C4-2B (cell line): ENCODE data around the gene RDX.

ENCODE experiments used
- H3K27ac ChIP-seq: fragments of 450-650 bp; 2 replicates; pipeline ENCODE4 v1.5.1; 2017
- ZFX ChIP-seq: fragments of 450-650 bp; IDR thresholded peaks from 2 replicates; pipeline ENCODE4 v1.6.1; 2017
- TF ChIP-seq, protein P1 (sequence below): fragments of 450-650 bp; conservative IDR thresholded peaks from 2 replicates; pipeline ENCODE4 v1.5.1; 2017; ENCODE audit warnings: mild to moderate bottlenecking

RDX gene

DNA sequence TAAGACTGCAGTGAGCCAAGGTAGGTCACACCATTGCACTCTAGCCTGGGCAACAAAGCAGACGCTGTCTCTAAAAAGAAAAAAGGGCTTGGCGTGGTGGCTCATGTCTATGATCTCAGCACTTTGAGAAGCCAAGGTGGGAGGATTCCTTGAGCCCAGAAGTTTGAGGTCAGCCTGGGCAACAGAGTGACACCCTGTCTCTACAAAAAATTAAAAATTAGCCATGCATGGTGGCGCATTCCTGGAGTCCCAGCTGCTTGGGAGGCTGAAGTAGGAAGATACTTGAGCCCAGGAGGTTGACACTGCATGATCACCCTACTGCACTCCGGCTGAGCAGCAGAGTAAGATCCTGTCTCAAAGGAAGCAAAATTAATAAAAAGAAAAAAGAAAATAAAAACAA, 38.9 kb upstream of the RDX start:
- TF ChIP-seq, protein P1, sequence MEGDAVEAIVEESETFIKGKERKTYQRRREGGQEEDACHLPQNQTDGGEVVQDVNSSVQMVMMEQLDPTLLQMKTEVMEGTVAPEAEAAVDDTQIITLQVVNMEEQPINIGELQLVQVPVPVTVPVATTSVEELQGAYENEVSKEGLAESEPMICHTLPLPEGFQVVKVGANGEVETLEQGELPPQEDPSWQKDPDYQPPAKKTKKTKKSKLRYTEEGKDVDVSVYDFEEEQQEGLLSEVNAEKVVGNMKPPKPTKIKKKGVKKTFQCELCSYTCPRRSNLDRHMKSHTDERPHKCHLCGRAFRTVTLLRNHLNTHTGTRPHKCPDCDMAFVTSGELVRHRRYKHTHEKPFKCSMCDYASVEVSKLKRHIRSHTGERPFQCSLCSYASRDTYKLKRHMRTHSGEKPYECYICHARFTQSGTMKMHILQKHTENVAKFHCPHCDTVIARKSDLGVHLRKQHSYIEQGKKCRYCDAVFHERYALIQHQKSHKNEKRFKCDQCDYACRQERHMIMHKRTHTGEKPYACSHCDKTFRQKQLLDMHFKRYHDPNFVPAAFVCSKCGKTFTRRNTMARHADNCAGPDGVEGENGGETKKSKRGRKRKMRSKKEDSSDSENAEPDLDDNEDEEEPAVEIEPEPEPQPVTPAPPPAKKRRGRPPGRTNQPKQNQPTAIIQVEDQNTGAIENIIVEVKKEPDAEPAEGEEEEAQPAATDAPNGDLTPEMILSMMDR, result no peak
- TF ChIP-seq ZFX, result no peak
- no peak overlapping the region for H3K27ac ChIP-seq

DNA sequence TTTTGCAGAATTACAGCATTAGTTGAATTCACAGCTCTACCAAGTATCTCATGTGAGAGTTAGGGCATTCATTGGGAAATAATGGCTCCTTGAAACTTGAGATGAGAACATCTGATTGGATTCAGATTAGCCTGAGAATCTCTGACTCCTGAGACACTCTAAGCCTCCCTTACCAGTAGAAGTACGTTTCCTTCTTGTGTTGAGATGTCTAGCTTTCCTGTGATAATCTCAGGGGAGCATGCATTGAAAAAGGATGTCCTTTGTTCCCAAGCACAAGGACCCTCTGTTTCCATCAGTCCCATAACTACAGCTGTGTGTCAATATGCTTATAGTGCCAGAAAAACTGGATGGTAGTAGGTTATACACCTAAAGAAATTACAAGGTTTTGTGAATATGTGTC, 35.2 kb upstream of the RDX start:
- H3K27ac ChIP-seq, result no peak overlapping the region
- no peak for TF ChIP-seq ZFX
- TF ChIP-seq, protein P1, result no peak

DNA sequence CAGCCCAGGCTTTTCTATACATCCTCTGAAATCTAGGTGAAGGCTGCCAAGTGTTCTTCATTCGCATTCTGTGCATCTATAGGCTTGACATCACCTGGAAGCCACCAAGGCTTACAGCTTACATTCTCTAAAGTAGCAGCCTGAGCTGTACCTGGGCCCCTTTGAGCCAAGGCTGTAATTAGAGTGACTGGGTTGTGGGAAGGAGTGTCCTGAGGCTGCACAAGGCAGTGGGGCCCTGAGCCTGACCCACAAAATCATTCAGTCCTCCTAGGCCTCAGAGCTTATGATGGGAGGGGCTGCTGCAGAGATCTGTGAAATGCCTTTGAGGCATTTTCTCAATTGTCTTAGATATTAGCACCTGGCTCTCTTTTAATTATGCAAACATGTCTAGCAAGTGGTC, 33.0 kb upstream of the RDX start:
- H3K27ac ChIP-seq, result no peak overlapping the region
- no peak for TF ChIP-seq ZFX
- TF ChIP-seq, protein P1, result no peak

DNA sequence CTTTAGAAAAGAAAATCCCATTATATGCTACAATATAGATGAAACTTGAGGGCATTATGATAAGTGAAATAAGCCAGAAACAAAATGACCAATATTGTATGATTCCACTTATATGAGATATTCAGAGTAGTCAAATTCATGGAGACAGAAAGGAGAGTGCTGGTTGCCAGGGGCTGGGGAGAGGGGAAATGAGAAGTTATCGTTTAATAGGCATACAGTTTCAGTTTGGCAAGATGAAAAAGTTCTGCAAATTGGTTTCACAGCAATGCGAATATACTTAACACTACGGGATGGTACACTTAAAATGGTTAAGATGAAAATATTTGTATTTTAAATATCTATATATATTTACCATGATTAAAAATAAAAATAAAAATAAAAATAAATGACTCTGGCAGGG, 31.1 kb upstream of the RDX start:
- no peak overlapping the region for H3K27ac ChIP-seq
- TF ChIP-seq ZFX, result no peak
- TF ChIP-seq, protein P1, result no peak

DNA sequence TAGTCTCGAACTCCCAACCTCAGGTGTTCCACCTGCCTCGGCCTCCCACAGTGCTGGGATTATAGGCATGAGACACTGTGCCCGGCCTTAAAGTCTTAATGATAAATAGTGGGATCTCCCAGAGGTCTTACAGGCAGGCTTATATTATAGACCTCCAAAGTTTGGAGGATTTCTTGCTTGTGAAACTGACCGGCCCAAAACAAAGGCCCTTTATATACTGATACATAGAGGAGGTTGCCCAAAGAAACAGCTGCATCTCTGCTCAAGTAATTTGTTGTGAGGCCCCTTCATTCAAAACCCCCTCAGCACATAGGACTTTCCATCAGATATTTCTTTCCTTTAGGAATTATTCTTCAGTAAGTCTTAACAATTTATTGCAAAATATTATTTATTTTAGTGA, 27.4 kb upstream of the RDX start:
- no peak overlapping the region for H3K27ac ChIP-seq
- no peak for TF ChIP-seq ZFX
- TF ChIP-seq, protein P1, result no peak

DNA sequence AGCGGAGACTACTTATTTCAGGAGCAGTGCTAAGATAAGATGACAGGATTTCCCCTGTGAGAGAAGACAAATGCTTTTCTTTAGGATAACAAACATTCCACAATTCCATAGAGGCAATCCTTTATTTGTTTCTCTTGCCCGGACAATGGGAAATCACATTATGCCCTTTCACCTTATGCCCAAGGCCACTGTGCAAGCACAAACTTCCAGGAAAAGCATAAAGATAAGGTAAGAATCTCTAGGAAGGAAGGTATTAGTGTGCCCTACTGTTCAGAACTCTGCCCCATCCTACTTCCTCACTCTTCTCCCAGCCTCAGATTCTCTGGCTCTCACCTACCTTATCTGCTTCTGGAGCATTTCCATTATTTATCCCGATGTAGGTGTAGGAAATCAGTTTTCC, 23.1 kb upstream of the RDX start:
- TF ChIP-seq ZFX, result no peak
- TF ChIP-seq, protein P1, result no peak
- no peak overlapping the region for H3K27ac ChIP-seq

DNA sequence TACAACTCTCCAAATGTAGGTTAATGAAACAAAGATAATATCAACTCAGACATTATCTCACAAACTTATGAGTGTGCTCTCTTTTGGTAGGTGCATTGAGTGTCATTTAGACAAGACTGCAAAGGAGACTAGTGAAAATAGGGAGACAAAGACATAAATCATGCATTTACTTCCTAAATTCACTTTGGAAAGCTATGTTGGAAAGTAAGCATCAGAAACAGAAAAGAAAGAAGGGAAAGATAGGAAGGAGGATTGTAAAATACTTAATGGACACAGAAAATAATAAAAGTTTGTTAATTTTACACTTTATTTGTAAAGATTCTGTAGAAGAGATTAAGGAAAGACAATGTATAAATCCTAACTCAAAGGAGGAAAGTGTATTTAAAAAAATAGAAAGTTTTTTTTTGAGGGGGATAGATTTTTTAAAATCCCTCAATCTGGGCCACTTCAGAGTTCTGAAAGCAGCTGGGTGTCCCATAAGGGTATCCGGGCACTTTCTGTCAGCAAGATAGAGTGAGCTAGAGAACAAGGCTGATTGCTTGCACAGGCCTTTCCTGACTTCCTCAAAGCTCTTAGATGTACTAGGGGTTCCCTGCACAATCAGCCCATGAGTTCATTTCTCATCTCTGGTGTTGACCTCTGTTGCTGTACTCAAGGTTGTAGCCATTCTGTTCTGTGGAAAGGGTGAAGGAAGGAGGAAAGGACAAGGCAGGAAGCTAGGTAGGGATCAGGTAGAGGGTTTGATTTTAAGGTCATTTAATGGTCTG, 22.4 kb upstream of the RDX start:
- no peak overlapping the region for H3K27ac ChIP-seq
- TF ChIP-seq, protein P1, result no peak
- TF ChIP-seq ZFX, result no peak
